Mucosa of stomach (tissue), 1 donor: ENCODE measurements around the gene SEBOX.

ENCODE experiments used
- H3K27me3 ChIP-seq: one replicate; pipeline ENCODE4 v1.7.0; 2013; ENCODE audit warnings: mild to moderate bottlenecking, low read length; ENCODE audit not compliant: control insufficient read depth, insufficient read depth
- H3K36me3 ChIP-seq: one replicate; pipeline ENCODE4 v1.7.0; 2013; ENCODE audit warnings: low read length; ENCODE audit not compliant: control insufficient read depth, insufficient read depth
- H3K4me1 ChIP-seq: one replicate; pipeline ENCODE4 v1.7.0; 2013; ENCODE audit warnings: mild to moderate bottlenecking, low read length; ENCODE audit not compliant: control insufficient read depth, insufficient read depth
- H3K4me3 ChIP-seq: one replicate; pipeline ENCODE4 v1.7.0; 2013; ENCODE audit warnings: low read length
- H3K9ac ChIP-seq: one replicate; pipeline ENCODE4 v1.7.0; 2013; ENCODE audit warnings: mild to moderate bottlenecking, low read length, moderate library complexity
- H3K9me3 ChIP-seq: one replicate; pipeline ENCODE4 v1.7.0; 2013; ENCODE audit warnings: mild to moderate bottlenecking, low read length, moderate library complexity; ENCODE audit not compliant: control insufficient read depth
- donor health status: Pancreatic carcinoma.

The SEBOX gene

GRCh38 chr17:28317966-28318758 lies 46.8 kb downstream of the SEBOX start:
- peaks cover 25% of the 10 kb centered on the region for H3K4me1 ChIP-seq
- H3K9ac ChIP-seq = no peak overlapping the region
- no peaks in the 10 kb centered on the region for H3K36me3 ChIP-seq
- no peaks in the 10 kb centered on the region for H3K9me3 ChIP-seq
- H3K4me3 ChIP-seq = peak overlapping the region; percentile 21
- H3K27me3 ChIP-seq = no peaks in the 10 kb centered on the region

GRCh38 chr17:28317099-28317965 lies 47.7 kb downstream of the SEBOX start:
- Histone ChIP-seq H3K9me3 (no peaks in the 10 kb centered on the region), H3K4me1 (peaks cover 27% of the 10 kb centered on the region), H3K27me3 (no peaks in the 10 kb centered on the region), H3K9ac (no peak overlapping the region), H3K36me3 (no peaks in the 10 kb centered on the region), H3K4me3 (no peak overlapping the region)

- Histone ChIP-seq H3K9ac (no peak overlapping the region), H3K4me3 (no peak overlapping the region), H3K27me3 (no peaks in the 10 kb centered on the region), H3K9me3 (no peaks in the 10 kb centered on the region), H3K4me1 (peaks cover 27% of the 10 kb centered on the region), H3K36me3 (no peaks in the 10 kb centered on the region)
Observed at GRCh38 chr17:28315846-28316705, 48.9 kb downstream of the SEBOX start.

GRCh38 chr17:28313841-28314240 lies 51.2 kb downstream of the SEBOX start:
- Histone ChIP-seq H3K4me1 (peaks cover 16% of the 10 kb centered on the region), H3K27me3 (no peaks in the 10 kb centered on the region), H3K9me3 (no peaks in the 10 kb centered on the region), H3K9ac (no peak overlapping the region), H3K36me3 (no peaks in the 10 kb centered on the region), H3K4me3 (no peak overlapping the region)
